SK-N-SH (cell line): Measurements from ENCODE around the gene FBH1. TPM values are rescaled to one million over a fixed set of nuclear protein-coding genes. Genes with fewer than 3 reads are reported as not detected.
A peak's percentile ranks its signal among the peaks of the same experiment; 100 is the strongest.

ENCODE experiments used
- CTCF ChIA-PET: fragments of 300-600, 350-600 bp; formaldehyde crosslinking; extraction: SDS; loops from one replicate; lab custom pipeline; 2021; lab: Yijun Ruan, JAX
- POLR2A ChIA-PET: fragments of 350-600 bp; sonication (Branson Sonifier 250); formaldehyde crosslinking; extraction: SDS; loops from one replicate; lab custom pipeline; 2020; ENCODE audit warnings: antibody characterized with exemption, inconsistent platforms; lab: Yijun Ruan, JAX
- DNase-seq: peaks from one replicate; pipeline ENCODE4 v3.0.0; 2012
- H2AFZ ChIP-seq: fragments of 200-600 bp; sonication (generic); 2 replicates; pipeline ENCODE4 v1.8.1; 2016; ENCODE audit warnings: antibody characterized with exemption, mild to moderate bottlenecking, low read depth
- H3F3A ChIP-seq: fragments of 200-600 bp; sonication (generic); replicated peaks from 2 replicates; pipeline ENCODE3; 2016; ENCODE audit warnings: antibody characterized with exemption, mild to moderate bottlenecking; ENCODE audit not compliant: insufficient read depth
- H3K27ac ChIP-seq, 2 experiments: fragments of 200-500 bp in 1 of 2; fragments of 200-600 bp in 1 of 2; sonication (Bioruptor generic) in 1 of 2; sonication (generic), shearing (Covaris generic) in 1 of 2; 2 replicates each; pipeline versions ENCODE4 v1.5.1 to v1.6.1; 2014 to 2016; ENCODE audit warnings: low read depth in 2 of 2, inconsistent platforms in 1 of 2, low read length in 1 of 2, mild to moderate bottlenecking in 1 of 2, mixed read lengths in 1 of 2
- H3K27me3 ChIP-seq: fragments of 200-600 bp; sonication (generic), shearing (Covaris generic); 2 replicates; pipeline ENCODE4 v1.6.1; 2016; ENCODE audit warnings: mixed run types; ENCODE audit not compliant: insufficient read depth
- H3K36me3 ChIP-seq, 2 experiments: fragments of 200-500 bp in 1 of 2; fragments of 200-600 bp in 1 of 2; sonication (Bioruptor generic) in 1 of 2; sonication (generic) in 1 of 2; replicated peaks in 1 of 2; 2 replicates each; pipeline versions ENCODE3 to v1.5.1; 2014 to 2016; ENCODE audit warnings: low read length in 1 of 2, mild to moderate bottlenecking in 1 of 2; ENCODE audit not compliant: insufficient read depth in 2 of 2, control insufficient read depth in 1 of 2
- H3K4me1 ChIP-seq, 2 experiments: fragments of 200-500 bp in 1 of 2; fragments of 200-600 bp in 1 of 2; sonication (Bioruptor generic) in 1 of 2; sonication (generic), shearing (Covaris generic) in 1 of 2; 2 replicates each; pipeline versions ENCODE4 v1.5.1 to v1.6.1; 2014 to 2016; ENCODE audit warnings: low read depth in 1 of 2, low read length in 1 of 2, mixed run types in 1 of 2; ENCODE audit not compliant: insufficient read depth in 2 of 2, control insufficient read depth in 1 of 2
- H3K4me2 ChIP-seq: fragments of 200-600 bp; sonication (generic), shearing (Covaris generic); 2 replicates; pipeline ENCODE4 v1.6.1; 2017; ENCODE audit warnings: mixed run types
- H3K4me3 ChIP-seq, 2 experiments: fragments of 200-500 bp in 1 of 2; fragments of 200-600 bp in 1 of 2; sonication (Bioruptor generic) in 1 of 2; sonication (generic), shearing (Covaris generic) in 1 of 2; 2 replicates each; pipeline versions ENCODE4 v1.5.1 to v1.8.1; 2014 to 2016; ENCODE audit warnings: low read depth in 2 of 2, inconsistent platforms in 1 of 2, low read length in 1 of 2, mild to moderate bottlenecking in 1 of 2, mixed read lengths in 1 of 2, moderate library complexity in 1 of 2
- H3K79me2 ChIP-seq: fragments of 200-600 bp; sonication (generic); 2 replicates; pipeline ENCODE4 v1.8.1; 2017; ENCODE audit warnings: mild to moderate bottlenecking; ENCODE audit not compliant: insufficient read depth
- H3K9ac ChIP-seq: fragments of 200-600 bp; sonication (generic); 2 replicates; pipeline ENCODE4 v1.6.1; 2017; ENCODE audit warnings: mixed run types
- H3K9me2 ChIP-seq: fragments of 200-600 bp; sonication (generic); 2 replicates; pipeline ENCODE4 v1.6.1; 2017; ENCODE audit warnings: mixed run types
- H3K9me3 ChIP-seq: fragments of 200-600 bp; sonication (generic); 2 replicates; pipeline ENCODE4 v1.6.1; 2017; ENCODE audit warnings: mixed run types, mild to moderate bottlenecking, moderate library complexity
- H4K20me1 ChIP-seq: fragments of 200-600 bp; sonication (generic); 2 replicates; pipeline ENCODE4 v1.6.1; 2017; ENCODE audit warnings: mild to moderate bottlenecking, mixed run types; ENCODE audit not compliant: insufficient read depth
- CHD2 ChIP-seq: fragments of 150-350 bp; IDR thresholded peaks from 2 replicates; pipeline ENCODE4 v1.6.1; 2018; ENCODE audit warnings: low read length; ENCODE audit not compliant: partially characterized antibody
- CTCF ChIP-seq: fragments of 200-600 bp; sonication (generic); IDR thresholded peaks from 2 replicates; pipeline ENCODE4 v1.6.1; 2017; ENCODE audit warnings: antibody characterized with exemption, mild to moderate bottlenecking, moderate library complexity
- ELF1 ChIP-seq: IDR thresholded peaks from 2 replicates; pipeline ENCODE4 v1.4.0; 2012
- EP300 ChIP-seq, 2 experiments: IDR thresholded peaks; 2 replicates each; pipeline versions ENCODE4 v1.4.0 to v1.6.1; 2012; ENCODE audit warnings: borderline replicate concordance in 1 of 2, low read depth in 1 of 2, low read length in 1 of 2
- FOXM1 ChIP-seq: IDR thresholded peaks from 2 replicates; pipeline ENCODE4 v1.4.0; 2012; ENCODE audit warnings: low read depth, mild to moderate bottlenecking
- GATA2 ChIP-seq: sonication (generic); formaldehyde crosslinking; IDR thresholded peaks from 2 replicates; pipeline ENCODE4 v1.5.0; 2020; ENCODE audit warnings: mild to moderate bottlenecking, missing genetic modification reagents
- JUND ChIP-seq: IDR thresholded peaks from 2 replicates; pipeline ENCODE4 v1.4.0; 2012
- MAX ChIP-seq: IDR thresholded peaks from 2 replicates; pipeline ENCODE4 v1.4.0; 2012; ENCODE audit warnings: low read depth
- MXI1 ChIP-seq: IDR thresholded peaks from 2 replicates; pipeline ENCODE4 v1.6.1; 2012; ENCODE audit warnings: mild to moderate bottlenecking, low read depth, low read length, improper control_type of control experiment
- NFIC ChIP-seq: IDR thresholded peaks from 2 replicates; pipeline ENCODE4 v1.4.0; 2012; ENCODE audit warnings: borderline replicate concordance
- POLR2AphosphoS5 ChIP-seq: IDR thresholded peaks from 2 replicates; pipeline ENCODE4 v1.6.1; 2012; ENCODE audit warnings: low read depth, low read length
- RAD21 ChIP-seq: IDR thresholded peaks from 2 replicates; pipeline ENCODE4 v1.6.1; 2012; ENCODE audit warnings: mild to moderate bottlenecking, low read length
- RCOR1 ChIP-seq: fragments of 150-350 bp; IDR thresholded peaks from 2 replicates; pipeline ENCODE4 v1.6.1; 2017; ENCODE audit warnings: antibody characterized with exemption, low read length
- REST ChIP-seq: IDR thresholded peaks from 2 replicates; pipeline ENCODE4 v1.6.1; 2012; ENCODE audit warnings: mild to moderate bottlenecking, low read depth, low read length, moderate library complexity
- RFX5 ChIP-seq: IDR thresholded peaks from 2 replicates; pipeline ENCODE4 v1.6.1; 2012; ENCODE audit warnings: mild to moderate bottlenecking, improper control_type of control experiment, low read length
- RXRA ChIP-seq: IDR thresholded peaks from 2 replicates; pipeline ENCODE4 v1.4.0; 2012; ENCODE audit warnings: low read depth, mild to moderate bottlenecking, borderline replicate concordance
- SIN3A ChIP-seq: IDR thresholded peaks from 2 replicates; pipeline ENCODE4 v1.6.1; 2012; ENCODE audit warnings: low read depth, mild to moderate bottlenecking, low read length, moderate library complexity, borderline replicate concordance
- SMC3 ChIP-seq: IDR thresholded peaks from 2 replicates; pipeline ENCODE4 v1.6.1; 2012; ENCODE audit warnings: low read depth, low read length, improper control_type of control experiment
- TCF12 ChIP-seq: IDR thresholded peaks from 2 replicates; pipeline ENCODE4 v1.4.0; 2012
- TEAD4 ChIP-seq: IDR thresholded peaks from 2 replicates; pipeline ENCODE4 v1.4.0; 2012; ENCODE audit warnings: mild to moderate bottlenecking, borderline replicate concordance; ENCODE audit not compliant: insufficient read depth
- USF1 ChIP-seq: IDR thresholded peaks from 2 replicates; pipeline ENCODE4 v1.4.0; 2012; ENCODE audit warnings: low read depth, borderline replicate concordance
- USF2 ChIP-seq: fragments of 150-350 bp; IDR thresholded peaks from 2 replicates; pipeline ENCODE4 v1.6.1; 2017; ENCODE audit warnings: antibody characterized with exemption, low read length, low read depth, borderline replicate concordance
- YY1 ChIP-seq: IDR thresholded peaks from 2 replicates; pipeline ENCODE4 v1.4.0; 2012; ENCODE audit warnings: low read depth, mild to moderate bottlenecking
- ZBTB33 ChIP-seq: IDR thresholded peaks from 2 replicates; pipeline ENCODE4 v1.4.0; 2012; ENCODE audit warnings: low read depth, borderline replicate concordance
- WGBS: methylation state at CpG from one replicate; pipeline ENCODE4 v1.1.6; 2017; ENCODE audit warnings: low lambda C conversion rate; 5-methylcytosine and 5-hydroxymethylcytosine counted together
- polyA plus RNA-seq, 3 experiments: library from polyadenylated mRNA; depleted of rRNA; stranded (reverse); fragments of >200 nt; gene quantifications; 2 replicates each; pipeline ENCODE4 v1.2.3, GENCODE V29; 2012

The FBH1 gene
- polyA plus RNA-seq, 1 of the 3 experiments (the other 2 are of a cell fraction): 60.9 TPM

- POLR2A ChIA-PET: interaction anchor here (0.5 to 2.3 kb wide), 3 partner anchors 13 to 63 kb away, joined by 4 to 12 read pairs (median 4); partner anchors contain the start of genes ANKRD16, FBH1 and GDI2
- H3K4me1 ChIP-seq: peaks cover 8 to 14% of the 10 kb centered on the region in 2 experiments; a peak in 2 of 4 replicates
- H3K79me2 ChIP-seq: no peaks in the 10 kb centered on the region
- peak overlapping the region; percentile 67; the same call in 1 of the 2 replicates for H3K4me2 ChIP-seq
- H3K36me3 ChIP-seq: peaks cover 26 to 28% of the 10 kb centered on the region in 2 experiments
- no peak overlapping the region for H2AFZ ChIP-seq
- H4K20me1 ChIP-seq: no peaks in the 10 kb centered on the region
- H3K9me2 ChIP-seq: no peaks in the 10 kb centered on the region
- peak overlapping the region; percentile 66 to 97 for H3K27ac ChIP-seq
- peak overlapping the region in 1 of 2 experiments; percentile 23; a peak in 1 of 4 replicates for H3K4me3 ChIP-seq
- H3K9ac ChIP-seq: peak overlapping the region; percentile 14; the same call in 1 of the 2 replicates
- DNase-seq: peak; percentile 71
- no peaks in the 10 kb centered on the region for H3K27me3 ChIP-seq
- CTCF ChIA-PET: interaction anchor here (0.7 to 1.5 kb wide), 3 partner anchors 22 to 60 kb away, joined by 3 read pairs; no protein-coding TSS in a partner anchor
- H3K9me3 ChIP-seq: no peaks in the 10 kb centered on the region
- 22% methylated on average over 14 of the region's 14 CpGs for WGBS
- peaks cover 24% of the 10 kb centered on the region for H3F3A ChIP-seq
- TF ChIP-seq EP300 (IDR thresholded peaks at IDR 0.05; ENCODE audit: borderline replicate concordance in 1 of 2, low read depth in 1 of 2, low read length in 1 of 2) (peak in 1 of 2 experiments; percentile 74; a peak in 2 of 4 replicates), GATA2 (CRISPR knock-in tag) (peak; percentile 45), USF2 (no peak), JUND (0 out of 2 replicates have a peak, but pooled peaks have one; percentile 1), MAX (no peak; the same call in 1 of the 2 replicates), CHD2 (peak; percentile 67), SIN3A (peak; percentile 59; the same call in 1 of the 2 replicates), YY1 (no peak), SMC3 (no peak), ELF1 (no peak), RCOR1 (peak; percentile 70; the same call in 1 of the 2 replicates), REST (no peak), RXRA (no peak), MXI1 (peak; percentile 58; the same call in 1 of the 2 replicates), TEAD4 (no peak), USF1 (no peak), NFIC (peak; percentile 78; the same call in 1 of the 2 replicates), POLR2AphosphoS5 (peak; percentile 54; the same call in 1 of the 2 replicates), RAD21 (peak; percentile 3), RFX5 (no peak), CTCF (no peak), ZBTB33 (no peak), TCF12 (peak; percentile 91), FOXM1 (no peak)
Observed at GRCh38 chr10:5876181-5876768, 13.8 kb upstream of the FBH1 start.
